ENCODE results near the gene UXS1.
"Not testable (repeated sequence)": the region's sequence is repeated elsewhere in the genome, so short reads cannot be mapped to it uniquely, and the experiment has no call there.

UXS1 gene

DNA sequence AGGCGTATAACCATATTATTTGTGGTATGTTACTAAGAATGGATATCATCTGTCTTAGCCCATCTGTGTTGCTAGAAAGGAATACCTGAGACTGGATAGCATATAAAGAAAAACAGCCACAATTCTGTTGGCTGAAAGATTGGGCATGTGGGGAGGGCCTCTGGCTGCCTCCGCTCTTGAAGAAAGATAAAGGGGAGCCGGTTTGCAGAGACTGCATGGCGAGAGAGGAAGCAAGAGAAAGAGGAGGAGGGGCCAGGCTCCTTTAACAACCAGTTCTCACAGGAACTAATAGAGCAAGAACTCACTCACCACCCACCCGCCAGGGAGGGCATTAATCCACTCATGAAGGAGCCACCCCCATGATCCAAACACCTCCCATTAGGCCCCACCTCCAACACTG lies 29.2 kb upstream of the UXS1 start:
- no peak overlapping the region for H3K9ac ChIP-seq
- TF ChIP-seq, protein P1, sequence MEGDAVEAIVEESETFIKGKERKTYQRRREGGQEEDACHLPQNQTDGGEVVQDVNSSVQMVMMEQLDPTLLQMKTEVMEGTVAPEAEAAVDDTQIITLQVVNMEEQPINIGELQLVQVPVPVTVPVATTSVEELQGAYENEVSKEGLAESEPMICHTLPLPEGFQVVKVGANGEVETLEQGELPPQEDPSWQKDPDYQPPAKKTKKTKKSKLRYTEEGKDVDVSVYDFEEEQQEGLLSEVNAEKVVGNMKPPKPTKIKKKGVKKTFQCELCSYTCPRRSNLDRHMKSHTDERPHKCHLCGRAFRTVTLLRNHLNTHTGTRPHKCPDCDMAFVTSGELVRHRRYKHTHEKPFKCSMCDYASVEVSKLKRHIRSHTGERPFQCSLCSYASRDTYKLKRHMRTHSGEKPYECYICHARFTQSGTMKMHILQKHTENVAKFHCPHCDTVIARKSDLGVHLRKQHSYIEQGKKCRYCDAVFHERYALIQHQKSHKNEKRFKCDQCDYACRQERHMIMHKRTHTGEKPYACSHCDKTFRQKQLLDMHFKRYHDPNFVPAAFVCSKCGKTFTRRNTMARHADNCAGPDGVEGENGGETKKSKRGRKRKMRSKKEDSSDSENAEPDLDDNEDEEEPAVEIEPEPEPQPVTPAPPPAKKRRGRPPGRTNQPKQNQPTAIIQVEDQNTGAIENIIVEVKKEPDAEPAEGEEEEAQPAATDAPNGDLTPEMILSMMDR (conservative IDR thresholded peaks at IDR 0.05; ENCODE audit: low read depth, low read length): no peak
- H3K79me2 ChIP-seq (ENCODE audit: insufficient read depth, low read depth): no peaks in the 10 kb centered on the region
- H4K20me1 ChIP-seq (ENCODE audit: insufficient read depth): no peaks in the 10 kb centered on the region
- H3K4me3 ChIP-seq (IDR thresholded peaks at IDR 0.05; ENCODE audit: insufficient read depth, low read depth, low read length): no peak overlapping the region
- H3K27ac ChIP-seq: no peak overlapping the region
- H3K27me3 ChIP-seq (ENCODE audit: insufficient read depth, low read depth): no peaks in the 10 kb centered on the region
- H3K36me3 ChIP-seq (ENCODE audit: insufficient read depth): no peaks in the 10 kb centered on the region
- no peak overlapping the region for H2AFZ ChIP-seq (ENCODE audit: low read depth)
- H3K4me2 ChIP-seq: no peak overlapping the region
- H3K4me1 ChIP-seq (ENCODE audit: low read depth, poor library complexity, severe bottlenecking): no peaks in the 10 kb centered on the region

DNA sequence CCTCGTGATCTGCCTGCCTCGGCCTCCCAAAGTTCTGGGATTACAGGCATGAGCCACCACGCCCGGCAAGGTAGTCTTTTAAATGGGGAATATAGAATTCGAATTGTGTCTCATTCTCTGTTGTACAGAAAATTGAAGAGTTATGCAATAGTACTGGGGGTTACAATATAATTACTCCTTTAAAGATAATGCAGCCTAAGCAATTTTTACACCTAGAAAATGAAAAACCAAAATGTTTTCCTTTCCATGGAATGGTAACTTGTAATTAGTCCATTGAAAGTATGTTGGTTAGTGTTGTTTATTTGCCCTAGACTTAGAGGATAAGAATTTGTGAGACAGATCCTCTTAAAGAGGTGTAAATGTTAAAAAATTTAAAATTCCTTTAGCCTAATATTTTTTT lies 28.0 kb upstream of the UXS1 start:
- H4K20me1 ChIP-seq (ENCODE audit: insufficient read depth); H3K4me2 ChIP-seq; H3K4me3 ChIP-seq (IDR thresholded peaks at IDR 0.05; ENCODE audit: insufficient read depth, low read depth, low read length); H3K79me2 ChIP-seq (ENCODE audit: insufficient read depth, low read depth); H3K36me3 ChIP-seq (ENCODE audit: insufficient read depth); H3K27me3 ChIP-seq (ENCODE audit: insufficient read depth, low read depth); H3K27ac ChIP-seq; H3K4me1 ChIP-seq (ENCODE audit: low read depth, poor library complexity, severe bottlenecking); H3K9ac ChIP-seq; H2AFZ ChIP-seq (ENCODE audit: low read depth): not testable (repeated sequence)

DNA sequence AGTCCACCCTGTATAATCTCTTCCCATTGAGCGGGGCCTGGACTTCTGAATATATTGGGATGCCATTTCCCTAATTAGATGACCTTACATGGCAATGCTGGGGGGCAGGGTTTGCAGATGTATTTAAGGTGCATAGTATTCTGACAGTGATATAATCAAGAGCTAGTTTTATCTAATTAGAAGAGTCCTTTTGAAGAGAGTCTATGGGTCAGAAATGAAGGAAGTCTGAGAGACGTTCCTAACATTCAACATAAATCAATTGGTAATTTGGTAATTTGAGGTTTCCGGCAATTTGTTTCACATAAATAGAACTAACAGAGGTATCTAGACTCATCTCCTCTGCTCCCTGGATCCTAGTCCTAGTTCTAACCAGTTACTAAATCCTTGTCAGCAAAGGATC lies 25.7 kb upstream of the UXS1 start:
- no peak overlapping the region for H2AFZ ChIP-seq (ENCODE audit: low read depth)

DNA sequence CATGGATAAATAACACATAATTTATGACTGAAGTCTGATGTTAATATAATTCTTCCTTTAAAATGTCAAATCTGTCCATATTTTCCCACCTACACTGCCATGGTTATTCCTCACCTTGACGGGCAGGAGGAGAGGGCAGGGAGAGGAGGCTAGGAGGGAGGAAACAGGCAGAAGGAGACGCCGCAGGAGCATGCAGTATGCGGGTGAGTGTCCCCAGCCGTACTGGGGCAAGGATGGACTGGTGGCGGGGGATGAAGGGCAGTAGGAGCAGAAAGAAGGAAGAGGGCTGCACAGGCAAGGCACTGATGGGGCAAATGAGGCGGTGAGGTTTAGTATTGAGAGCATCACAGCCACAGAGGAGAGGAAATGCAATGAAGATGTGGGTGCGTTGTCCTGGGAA lies 25.1 kb upstream of the UXS1 start:
- H2AFZ ChIP-seq (ENCODE audit: low read depth); H3K4me3 ChIP-seq (IDR thresholded peaks at IDR 0.05; ENCODE audit: insufficient read depth, low read depth, low read length); H3K27me3 ChIP-seq (ENCODE audit: insufficient read depth, low read depth); H3K27ac ChIP-seq; H3K4me1 ChIP-seq (ENCODE audit: low read depth, poor library complexity, severe bottlenecking); H3K36me3 ChIP-seq (ENCODE audit: insufficient read depth); H4K20me1 ChIP-seq (ENCODE audit: insufficient read depth); H3K4me2 ChIP-seq; H3K79me2 ChIP-seq (ENCODE audit: insufficient read depth, low read depth); H3K9ac ChIP-seq: not testable (repeated sequence)

More for the DNA sequence above, 25.7 kb upstream of the UXS1 start:
- Histone ChIP-seq H3K9ac (no peak overlapping the region), H3K4me2 (no peak overlapping the region), H3K4me1 (ENCODE audit: low read depth, poor library complexity, severe bottlenecking) (no peaks in the 10 kb centered on the region), H3K27ac (no peak overlapping the region), H3K27me3 (ENCODE audit: insufficient read depth, low read depth) (no peaks in the 10 kb centered on the region), H3K79me2 (ENCODE audit: insufficient read depth, low read depth) (no peaks in the 10 kb centered on the region), H3K4me3 (IDR thresholded peaks at IDR 0.05; ENCODE audit: insufficient read depth, low read depth, low read length) (no peak overlapping the region), H3K36me3 (ENCODE audit: insufficient read depth) (no peaks in the 10 kb centered on the region), H4K20me1 (ENCODE audit: insufficient read depth) (no peaks in the 10 kb centered on the region)
- TF ChIP-seq, protein P1 (conservative IDR thresholded peaks at IDR 0.05; ENCODE audit: low read depth, low read length): no peak

DNA sequence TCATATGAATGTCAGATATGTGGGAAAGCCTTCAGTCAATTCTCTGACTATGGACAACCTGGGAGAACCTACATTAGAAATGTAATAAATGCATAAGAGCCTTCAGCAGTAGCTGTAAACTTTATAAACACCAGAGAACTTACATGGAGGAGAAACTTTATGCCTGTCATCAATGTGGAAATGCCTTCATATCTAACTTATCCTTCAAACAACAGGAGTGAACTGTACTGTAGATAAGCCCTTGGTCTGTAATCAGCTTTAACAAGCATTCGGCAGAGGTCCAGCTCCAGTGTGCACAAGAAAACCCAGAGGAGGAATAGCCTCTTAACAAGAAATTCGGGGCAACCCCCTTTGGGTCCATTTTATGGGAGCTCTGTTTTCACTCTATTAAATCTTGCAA lies 14.8 kb upstream of the UXS1 start:
- no peaks in the 10 kb centered on the region for H3K27me3 ChIP-seq (ENCODE audit: insufficient read depth, low read depth)
- H2AFZ ChIP-seq (ENCODE audit: low read depth): no peak overlapping the region
- TF ChIP-seq, protein P1 (conservative IDR thresholded peaks at IDR 0.05; ENCODE audit: low read depth, low read length): no peak
- no peak overlapping the region for H3K4me2 ChIP-seq
- no peaks in the 10 kb centered on the region for H4K20me1 ChIP-seq (ENCODE audit: insufficient read depth)
- H3K79me2 ChIP-seq (ENCODE audit: insufficient read depth, low read depth): no peaks in the 10 kb centered on the region
- H3K27ac ChIP-seq: no peak overlapping the region
- H3K4me3 ChIP-seq (IDR thresholded peaks at IDR 0.05; ENCODE audit: insufficient read depth, low read depth, low read length): no peak overlapping the region
- no peaks in the 10 kb centered on the region for H3K36me3 ChIP-seq (ENCODE audit: insufficient read depth)
- H3K4me1 ChIP-seq (ENCODE audit: low read depth, poor library complexity, severe bottlenecking): no peaks in the 10 kb centered on the region
- no peak overlapping the region for H3K9ac ChIP-seq

Measured in KMS-11 (cell line).